GM12801 (cell line): ENCODE data around the gene TENM3.

Source experiments
- TF ChIP-seq, protein P1 (sequence below): IDR thresholded peaks from one replicate; pipeline ENCODE4 v1.5.1; 2011; ENCODE audit warnings: control low read depth; ENCODE audit not compliant: insufficient read length; ENCODE audit errors: extremely low read depth

TENM3 gene

GRCh38 chr4:182306792-182307507, 63.7 kb downstream of the TENM3 start:
- TF ChIP-seq, protein P1, sequence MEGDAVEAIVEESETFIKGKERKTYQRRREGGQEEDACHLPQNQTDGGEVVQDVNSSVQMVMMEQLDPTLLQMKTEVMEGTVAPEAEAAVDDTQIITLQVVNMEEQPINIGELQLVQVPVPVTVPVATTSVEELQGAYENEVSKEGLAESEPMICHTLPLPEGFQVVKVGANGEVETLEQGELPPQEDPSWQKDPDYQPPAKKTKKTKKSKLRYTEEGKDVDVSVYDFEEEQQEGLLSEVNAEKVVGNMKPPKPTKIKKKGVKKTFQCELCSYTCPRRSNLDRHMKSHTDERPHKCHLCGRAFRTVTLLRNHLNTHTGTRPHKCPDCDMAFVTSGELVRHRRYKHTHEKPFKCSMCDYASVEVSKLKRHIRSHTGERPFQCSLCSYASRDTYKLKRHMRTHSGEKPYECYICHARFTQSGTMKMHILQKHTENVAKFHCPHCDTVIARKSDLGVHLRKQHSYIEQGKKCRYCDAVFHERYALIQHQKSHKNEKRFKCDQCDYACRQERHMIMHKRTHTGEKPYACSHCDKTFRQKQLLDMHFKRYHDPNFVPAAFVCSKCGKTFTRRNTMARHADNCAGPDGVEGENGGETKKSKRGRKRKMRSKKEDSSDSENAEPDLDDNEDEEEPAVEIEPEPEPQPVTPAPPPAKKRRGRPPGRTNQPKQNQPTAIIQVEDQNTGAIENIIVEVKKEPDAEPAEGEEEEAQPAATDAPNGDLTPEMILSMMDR: no peak

- TF ChIP-seq, protein P1: no peak
Measured at GRCh38 chr4:182307746-182308145, 64.5 kb downstream of the TENM3 start.

DNA sequence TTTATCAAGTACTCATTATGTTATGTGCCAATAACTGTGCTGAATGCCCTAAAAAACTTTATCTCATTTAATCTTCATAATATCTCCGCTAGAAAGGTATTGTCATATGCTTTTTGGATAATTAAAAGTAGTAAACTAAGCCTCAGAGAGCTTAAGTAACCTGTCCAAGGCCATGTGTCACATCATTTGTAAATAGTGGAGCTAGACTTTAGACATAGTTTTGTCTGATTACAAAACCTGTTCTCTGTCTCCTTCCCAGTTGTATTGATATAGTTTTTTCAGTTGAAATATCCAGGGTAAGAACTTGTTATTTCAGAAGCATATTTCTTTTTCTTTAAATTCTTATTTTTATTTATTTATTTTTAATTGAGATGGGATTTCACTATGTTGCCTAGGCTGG, 66.7 kb downstream of the TENM3 start:
- TF ChIP-seq, protein P1: no peak

- TF ChIP-seq, protein P1: no peak
Measured at GRCh38 chr4:182310316-182310715, 67.1 kb downstream of the TENM3 start.

- TF ChIP-seq, protein P1: no peak
Measured at GRCh38 chr4:182310962-182311361, 67.8 kb downstream of the TENM3 start.

DNA sequence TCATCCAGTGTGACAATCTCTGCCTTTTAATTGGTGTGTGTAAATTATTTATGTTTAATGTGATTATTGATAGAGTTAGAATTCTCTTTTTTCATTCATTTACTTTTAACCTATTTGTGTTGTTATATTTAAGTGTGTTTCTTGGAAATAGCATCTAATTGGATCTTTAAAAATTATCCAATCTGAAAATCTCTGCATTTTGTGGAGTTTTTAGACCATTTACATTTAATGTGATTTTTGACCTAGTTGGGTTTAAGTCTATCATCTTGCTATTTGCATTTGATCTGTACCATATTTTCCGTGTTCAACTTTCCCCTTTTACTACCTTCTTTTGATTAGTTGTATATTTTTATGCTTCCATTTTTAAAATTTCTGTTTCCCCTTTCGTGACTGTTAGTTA, 71.3 kb downstream of the TENM3 start:
- TF ChIP-seq, protein P1: no peak

GRCh38 chr4:182318256-182318655, 75.1 kb downstream of the TENM3 start:
- TF ChIP-seq, protein P1: no peak
